A673 (cell line): ENCODE measurements around the gene TBC1D25. TPM values are rescaled to one million over a fixed set of nuclear protein-coding genes. Genes with fewer than 3 reads are reported as not detected.

Experiments used
- BruUV-seq: library from RNA; stranded (reverse); fragments of 400-500 nt; replicated peaks from 2 replicates; lab custom pipeline; 2021; lab: Mats Ljungman, UMichigan
- CTCF ChIA-PET: fragments of 300-600 bp; sonication (Branson Sonifier 250); formaldehyde crosslinking; loops from one replicate; lab custom pipeline; 2022; ENCODE audit warnings: antibody characterized with exemption; lab: Charles Lee
- POLR2A ChIA-PET: fragments of 300-600 bp; sonication (Branson Sonifier 250); formaldehyde crosslinking; loops from one replicate; lab custom pipeline; 2022; ENCODE audit warnings: antibody characterized with exemption; ENCODE audit not compliant: low non-redundant PET; lab: Charles Lee
- DNase-seq: peaks from one replicate; pipeline ENCODE4 v3.0.0-alpha.2; 2015; ENCODE audit warnings: low spot score
- H3K27ac ChIP-seq: fragments of 200-600 bp; sonication (generic); 2 replicates; pipeline ENCODE4 v1.5.1; 2016; ENCODE audit warnings: mixed run types, low read depth, mild to moderate bottlenecking, mixed read lengths, antibody characterized with exemption, low read length; ENCODE audit not compliant: poor library complexity, severe bottlenecking
- H3K27me3 ChIP-seq: fragments of 200-600 bp; sonication (generic); replicated peaks from 2 replicates; pipeline ENCODE4 v1.6.1; 2017; ENCODE audit warnings: mixed run types, low read depth, mild to moderate bottlenecking, mixed read lengths, antibody characterized with exemption, low read length; ENCODE audit not compliant: insufficient read depth, poor library complexity
- H3K36me3 ChIP-seq: fragments of 200-600 bp; sonication (generic); 2 replicates; pipeline ENCODE4 v1.6.1; 2016; ENCODE audit warnings: mixed run types, mild to moderate bottlenecking, mixed read lengths, antibody characterized with exemption, low read length; ENCODE audit not compliant: insufficient read depth, poor library complexity, severe bottlenecking
- H3K4me1 ChIP-seq: fragments of 200-600 bp; sonication (generic); 2 replicates; pipeline ENCODE4 v1.6.1; 2017; ENCODE audit warnings: mixed run types, mild to moderate bottlenecking, mixed read lengths, antibody characterized with exemption, low read length; ENCODE audit not compliant: insufficient read depth, poor library complexity, severe bottlenecking
- H3K4me3 ChIP-seq: fragments of 200-600 bp; sonication (generic); 2 replicates; pipeline ENCODE4 v1.5.1; 2016; ENCODE audit warnings: low read depth, mixed run types, mild to moderate bottlenecking, mixed read lengths, low read length; ENCODE audit not compliant: poor library complexity, severe bottlenecking
- H3K9me3 ChIP-seq: fragments of 200-600 bp; sonication (generic); 2 replicates; pipeline ENCODE4 v1.6.1; 2016; ENCODE audit warnings: mixed run types, low read depth, mild to moderate bottlenecking, mixed read lengths, antibody characterized with exemption, low read length; ENCODE audit not compliant: poor library complexity, severe bottlenecking
- EZH2 ChIP-seq: fragments of 200-600 bp; sonication (generic); IDR thresholded peaks from 2 replicates; pipeline ENCODE4 v1.6.1; 2017; ENCODE audit warnings: borderline replicate concordance, low read depth, mild to moderate bottlenecking, mixed read lengths, antibody characterized with exemption, low read length; ENCODE audit not compliant: poor library complexity, severe bottlenecking
- intact Hi-C: fragments of 100-400 bp; cut with micrococcal nuclease; formaldehyde crosslinking; loops from one replicate; pipeline ENCODE4 v1.10.0; 2022; ENCODE audit not compliant: unreplicated experiment
- total RNA-seq: library from RNA; stranded (reverse); gene quantifications from 2 replicates; pipeline ENCODE4 v1.2.3, GENCODE V29; 2021
- TF ChIP-seq, protein P1 (sequence below): fragments of 300-800, 200-600 bp; sonication (generic); conservative IDR thresholded peaks from 2 replicates; pipeline ENCODE4 v1.5.1; 2017; ENCODE audit warnings: low read depth, mild to moderate bottlenecking, antibody characterized with exemption, low read length, moderate library complexity, mixed read lengths

The TBC1D25 gene
- total RNA-seq, 1 experiment from 2014 or later: 10.8 TPM

DNA sequence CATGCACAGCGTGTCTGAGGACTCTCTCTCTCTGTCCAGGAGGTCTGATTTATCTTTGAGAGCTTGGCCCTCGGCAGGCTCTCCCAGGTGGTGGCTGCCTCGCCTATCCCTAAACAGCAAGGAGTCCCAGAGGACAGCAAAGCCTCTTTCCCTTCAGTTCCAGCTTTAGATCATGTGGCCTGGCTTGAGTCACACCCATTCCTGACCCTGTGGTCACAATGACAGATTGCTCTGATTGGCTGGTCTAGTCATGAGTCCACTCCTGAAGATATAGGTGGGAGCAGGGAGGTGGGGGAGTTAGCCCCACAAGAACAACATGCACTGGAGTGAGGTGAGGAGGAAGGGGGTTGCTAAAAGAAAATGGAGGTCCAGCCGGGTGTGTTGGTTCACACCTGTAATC is 42.9 kb upstream of the TBC1D25 start:
- no peaks in the 10 kb centered on the region for H3K9me3 ChIP-seq
- no peak overlapping the region for H3K4me3 ChIP-seq
- H3K27me3 ChIP-seq: no peaks in the 10 kb centered on the region
- intact Hi-C loops: loop anchor here (10.0 kb wide), 1 partner anchor 412 kb away; no protein-coding TSS in a partner anchor
- no TSS peak for BruUV-seq
- no peak for TF ChIP-seq EZH2
- TF ChIP-seq, protein P1, sequence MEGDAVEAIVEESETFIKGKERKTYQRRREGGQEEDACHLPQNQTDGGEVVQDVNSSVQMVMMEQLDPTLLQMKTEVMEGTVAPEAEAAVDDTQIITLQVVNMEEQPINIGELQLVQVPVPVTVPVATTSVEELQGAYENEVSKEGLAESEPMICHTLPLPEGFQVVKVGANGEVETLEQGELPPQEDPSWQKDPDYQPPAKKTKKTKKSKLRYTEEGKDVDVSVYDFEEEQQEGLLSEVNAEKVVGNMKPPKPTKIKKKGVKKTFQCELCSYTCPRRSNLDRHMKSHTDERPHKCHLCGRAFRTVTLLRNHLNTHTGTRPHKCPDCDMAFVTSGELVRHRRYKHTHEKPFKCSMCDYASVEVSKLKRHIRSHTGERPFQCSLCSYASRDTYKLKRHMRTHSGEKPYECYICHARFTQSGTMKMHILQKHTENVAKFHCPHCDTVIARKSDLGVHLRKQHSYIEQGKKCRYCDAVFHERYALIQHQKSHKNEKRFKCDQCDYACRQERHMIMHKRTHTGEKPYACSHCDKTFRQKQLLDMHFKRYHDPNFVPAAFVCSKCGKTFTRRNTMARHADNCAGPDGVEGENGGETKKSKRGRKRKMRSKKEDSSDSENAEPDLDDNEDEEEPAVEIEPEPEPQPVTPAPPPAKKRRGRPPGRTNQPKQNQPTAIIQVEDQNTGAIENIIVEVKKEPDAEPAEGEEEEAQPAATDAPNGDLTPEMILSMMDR: no peak
- ChIA-PET CTCF (no interaction called here), POLR2A (no interaction called here)
- no peaks in the 10 kb centered on the region for H3K36me3 ChIP-seq
- H3K4me1 ChIP-seq: no peaks in the 10 kb centered on the region
- no peak overlapping the region for H3K27ac ChIP-seq
- no peak for DNase-seq

DNA sequence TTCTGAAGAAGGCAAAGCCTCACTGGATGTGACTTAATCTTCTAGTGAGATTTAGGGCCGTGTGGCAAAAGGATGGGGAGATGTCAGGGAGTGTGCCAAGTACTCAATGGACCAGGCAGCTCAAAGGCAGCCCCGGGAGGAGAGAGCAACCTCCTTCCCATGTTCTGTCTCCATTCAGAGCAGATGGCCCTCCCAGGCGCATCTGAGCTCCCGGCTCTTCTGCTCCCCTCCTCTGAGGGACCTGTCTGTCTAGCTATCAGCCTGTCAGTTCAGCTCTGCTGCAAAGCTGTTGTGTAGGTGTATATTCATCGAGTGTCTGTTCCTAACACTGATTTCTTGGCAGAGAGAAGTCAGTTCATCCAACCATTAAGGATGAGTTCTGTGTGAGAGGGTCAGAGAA is 41.6 kb upstream of the TBC1D25 start:
- Histone ChIP-seq H3K27me3 (no peaks in the 10 kb centered on the region), H3K36me3 (no peaks in the 10 kb centered on the region), H3K4me3 (no peak overlapping the region), H3K4me1 (no peaks in the 10 kb centered on the region), H3K27ac (no peak overlapping the region), H3K9me3 (no peaks in the 10 kb centered on the region)
- intact Hi-C loops: loop anchor here (10.0 kb wide), 1 partner anchor 413 kb away; no protein-coding TSS in a partner anchor
- no peak for DNase-seq
- ChIA-PET POLR2A (no interaction called here), CTCF (no interaction called here)
- TF ChIP-seq, protein P1: no peak
- no peak for TF ChIP-seq EZH2
- no TSS peak for BruUV-seq

DNA sequence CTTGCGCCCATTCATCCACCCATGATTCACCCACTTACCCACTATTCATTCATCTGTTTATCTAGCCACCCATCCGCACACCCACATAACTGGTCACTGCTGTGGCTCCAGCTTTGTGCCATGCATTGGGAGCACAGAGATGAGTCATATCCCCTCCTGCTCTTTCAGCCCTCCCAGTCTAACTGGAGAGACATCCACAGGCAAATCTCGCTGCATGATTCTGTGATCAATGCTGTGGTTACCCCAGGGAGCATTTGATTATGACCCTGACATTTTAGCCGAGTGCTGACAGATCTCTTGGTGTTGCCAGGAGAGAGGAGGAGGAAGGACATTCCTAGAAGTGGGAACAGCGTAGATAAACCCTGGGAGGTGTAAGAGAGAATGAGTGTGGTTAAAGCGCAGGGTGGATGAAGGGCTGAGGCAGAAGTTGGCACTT is 41.1 kb upstream of the TBC1D25 start:
- TF ChIP-seq, protein P1: no peak
- TF ChIP-seq EZH2: no peak
- Histone ChIP-seq H3K27me3 (no peaks in the 10 kb centered on the region), H3K36me3 (no peaks in the 10 kb centered on the region), H3K4me3 (no peak overlapping the region), H3K4me1 (no peaks in the 10 kb centered on the region), H3K9me3 (no peaks in the 10 kb centered on the region), H3K27ac (no peak overlapping the region)
- ChIA-PET CTCF (no interaction called here), POLR2A (no interaction called here)
- BruUV-seq: no TSS peak
- intact Hi-C loops: loop anchor here (10.0 kb wide), 1 partner anchor 414 kb away; no protein-coding TSS in a partner anchor
- DNase-seq: no peak
